H9 (cell line): Measurements from ENCODE around the gene GFER. TPM values are rescaled to one million over a fixed set of nuclear protein-coding genes. Genes with fewer than 3 reads are reported as not detected.

Experiments used
- DNase-seq: peaks from one replicate; pipeline ENCODE4 v3.0.0-alpha.2; 2017
- H2AFZ ChIP-seq: one replicate; pipeline ENCODE4 v1.6.1; 2013; ENCODE audit warnings: mild to moderate bottlenecking, low read length, control low read depth, moderate library complexity
- H2AK5ac ChIP-seq: 2 replicates; pipeline ENCODE4 v1.6.1; 2013; ENCODE audit warnings: low read length, control low read depth, mixed read lengths; ENCODE audit not compliant: insufficient read length
- H2BK120ac ChIP-seq: one replicate; pipeline ENCODE4 v1.6.1; 2013; ENCODE audit warnings: low read depth, mild to moderate bottlenecking, low read length, control low read depth, inconsistent platforms; ENCODE audit not compliant: poor library complexity, severe bottlenecking
- H2BK12ac ChIP-seq: 2 replicates; pipeline ENCODE4 v1.6.1; 2013; ENCODE audit warnings: low read length, control low read depth, mixed read lengths, low read depth; ENCODE audit not compliant: insufficient read length
- H2BK15ac ChIP-seq: 2 replicates; pipeline ENCODE4 v1.6.1; 2013; ENCODE audit warnings: low read depth, low read length, control low read depth
- H2BK20ac ChIP-seq: one replicate; pipeline ENCODE4 v1.6.1; 2013; ENCODE audit warnings: low read depth, mild to moderate bottlenecking, low read length, control low read depth, inconsistent platforms; ENCODE audit not compliant: poor library complexity, severe bottlenecking
- H2BK5ac ChIP-seq: 2 replicates; pipeline ENCODE4 v1.6.1; 2013; ENCODE audit warnings: low read length, control low read depth, mixed read lengths; ENCODE audit not compliant: insufficient read length
- H3K14ac ChIP-seq: 2 replicates; pipeline ENCODE4 v1.6.1; 2013; ENCODE audit warnings: low read length, control low read depth; ENCODE audit not compliant: insufficient read depth
- H3K18ac ChIP-seq: 2 replicates; pipeline ENCODE4 v1.6.1; 2013; ENCODE audit warnings: low read depth, mild to moderate bottlenecking, mixed read lengths, low read length, control low read depth; ENCODE audit not compliant: insufficient read length
- H3K23ac ChIP-seq: 2 replicates; pipeline ENCODE4 v1.6.1; 2013; ENCODE audit warnings: low read length, control low read depth, mixed read lengths, low read depth; ENCODE audit not compliant: insufficient read length
- H3K23me2 ChIP-seq: 2 replicates; pipeline ENCODE4 v1.6.1; 2013; ENCODE audit warnings: low read depth, mild to moderate bottlenecking, mixed read lengths, low read length, control low read depth; ENCODE audit not compliant: insufficient read length, poor library complexity, severe bottlenecking
- H3K27ac ChIP-seq: 2 replicates; pipeline ENCODE4 v1.5.1; 2013; ENCODE audit warnings: low read length, control low read depth, mixed read lengths, low read depth; ENCODE audit not compliant: insufficient read length
- H3K27me3 ChIP-seq: 2 replicates; pipeline ENCODE4 v1.6.1; 2013; ENCODE audit warnings: low read length, control low read depth, inconsistent platforms; ENCODE audit not compliant: insufficient read depth
- H3K4ac ChIP-seq: 2 replicates; pipeline ENCODE4 v1.6.1; 2013; ENCODE audit warnings: low read depth, mild to moderate bottlenecking, control low read depth, inconsistent platforms, low read length, moderate library complexity
- H3K4me1 ChIP-seq: 2 replicates; pipeline ENCODE4 v1.6.1; 2013; ENCODE audit warnings: low read length, control low read depth, inconsistent platforms; ENCODE audit not compliant: insufficient read depth
- H3K4me2 ChIP-seq: 2 replicates; pipeline ENCODE4 v1.6.1; 2013; ENCODE audit warnings: low read length, control low read depth, mixed read lengths; ENCODE audit not compliant: insufficient read length, insufficient read depth
- H3K56ac ChIP-seq: 2 replicates; pipeline ENCODE4 v1.6.1; 2013; ENCODE audit warnings: low read depth, mild to moderate bottlenecking, mixed read lengths, low read length, control low read depth; ENCODE audit not compliant: insufficient read length
- H3K79me1 ChIP-seq: 2 replicates; pipeline ENCODE4 v1.6.1; 2013; ENCODE audit warnings: low read depth, mild to moderate bottlenecking, moderate library complexity, low read length, control low read depth, inconsistent platforms; ENCODE audit not compliant: insufficient read depth, poor library complexity, severe bottlenecking
- H3K79me2 ChIP-seq: 2 replicates; pipeline ENCODE4 v1.6.1; 2013; ENCODE audit warnings: low read length, control low read depth, inconsistent platforms; ENCODE audit not compliant: insufficient read depth
- H3K9ac ChIP-seq: 2 replicates; pipeline ENCODE4 v1.6.1; 2013; ENCODE audit warnings: low read length, control low read depth, mixed read lengths; ENCODE audit not compliant: insufficient read length; ENCODE audit errors: extremely low read depth
- H3K9me3 ChIP-seq: one replicate; pipeline ENCODE4 v1.6.1; 2013; ENCODE audit warnings: low read depth, low read length, inconsistent platforms; ENCODE audit not compliant: control insufficient read depth
- H3T11ph ChIP-seq: one replicate; pipeline ENCODE4 v1.6.1; 2013; ENCODE audit warnings: mild to moderate bottlenecking, low read length, control low read depth, inconsistent platforms
- H4K20me1 ChIP-seq: one replicate; pipeline ENCODE4 v1.6.1; 2013; ENCODE audit not compliant: control insufficient read depth, insufficient read length, insufficient read depth
- H4K5ac ChIP-seq: 2 replicates; pipeline ENCODE4 v1.6.1; 2013; ENCODE audit warnings: low read depth, mild to moderate bottlenecking, mixed read lengths, low read length, control low read depth; ENCODE audit not compliant: insufficient read length
- H4K8ac ChIP-seq: replicated peaks from 2 replicates; pipeline ENCODE4 v1.6.1; 2013; ENCODE audit warnings: low read length, control low read depth, mixed read lengths, low read depth; ENCODE audit not compliant: insufficient read length
- H4K91ac ChIP-seq: 2 replicates; pipeline ENCODE4 v1.6.1; 2013; ENCODE audit warnings: low read depth, mild to moderate bottlenecking, moderate library complexity, mixed read lengths, low read length, control low read depth; ENCODE audit not compliant: insufficient read length
- H3K27ac Mint-ChIP-seq, 3 experiments: 2 replicates in 2 of 3; 3 replicates in 1 of 3; pipeline ENCODE4 v1.8.0; 2020 to 2021; ENCODE audit warnings: mixed read lengths in 3 of 3, mild to moderate bottlenecking in 1 of 3, moderate library complexity in 1 of 3
- H3K27me3 Mint-ChIP-seq: 2 replicates; pipeline ENCODE4 v1.8.0; 2021; ENCODE audit warnings: low read depth, mild to moderate bottlenecking, moderate library complexity, mixed read lengths
- H3K36me3 Mint-ChIP-seq, 3 experiments: 2 replicates in 2 of 3; 3 replicates in 1 of 3; pipeline ENCODE4 v1.8.0; 2020 to 2021; ENCODE audit warnings: low read depth in 3 of 3, mixed read lengths in 3 of 3; ENCODE audit not compliant: insufficient read depth in 1 of 3
- H3K4me1 Mint-ChIP-seq, 2 experiments: 2 replicates each; pipeline ENCODE4 v1.8.0; 2020; ENCODE audit warnings: mixed read lengths in 2 of 2
- H3K4me3 Mint-ChIP-seq, 2 experiments: 2 replicates in 1 of 2; 3 replicates in 1 of 2; pipeline ENCODE4 v1.8.0; 2020 to 2021; ENCODE audit warnings: mild to moderate bottlenecking in 2 of 2, mixed read lengths in 2 of 2, moderate library complexity in 1 of 2
- H3K9me3 Mint-ChIP-seq, 2 experiments: 2 replicates in 1 of 2; 3 replicates in 1 of 2; pipeline ENCODE4 v1.8.0; 2020; ENCODE audit warnings: mild to moderate bottlenecking in 2 of 2, mixed read lengths in 2 of 2, moderate library complexity in 1 of 2
- CTCF ChIP-seq: fragments of 200-600 bp; sonication (generic); conservative IDR thresholded peaks from 3 replicates; pipeline ENCODE4 v1.8.0; 2021; ENCODE audit warnings: antibody characterized with exemption, mild to moderate bottlenecking
- WGBS: extraction: QIAGEN DNeasy Blood & Tissue Kit; methylation state at CpG from one replicate; pipeline ENCODE4 v1.1.7; 2013; ENCODE audit warnings: missing lambda C conversion rate, low lambda C conversion rate, mixed read lengths; ENCODE audit not compliant: insufficient read length; ENCODE audit errors: extremely low coverage; 5-methylcytosine and 5-hydroxymethylcytosine counted together
- total RNA-seq: library from RNA; stranded (reverse); gene quantifications from 2 replicates; pipeline ENCODE4 v1.2.1, GENCODE V29; 2021

GFER gene
- total RNA-seq, 1 experiment from 2014 or later: 49.1 TPM

DNA sequence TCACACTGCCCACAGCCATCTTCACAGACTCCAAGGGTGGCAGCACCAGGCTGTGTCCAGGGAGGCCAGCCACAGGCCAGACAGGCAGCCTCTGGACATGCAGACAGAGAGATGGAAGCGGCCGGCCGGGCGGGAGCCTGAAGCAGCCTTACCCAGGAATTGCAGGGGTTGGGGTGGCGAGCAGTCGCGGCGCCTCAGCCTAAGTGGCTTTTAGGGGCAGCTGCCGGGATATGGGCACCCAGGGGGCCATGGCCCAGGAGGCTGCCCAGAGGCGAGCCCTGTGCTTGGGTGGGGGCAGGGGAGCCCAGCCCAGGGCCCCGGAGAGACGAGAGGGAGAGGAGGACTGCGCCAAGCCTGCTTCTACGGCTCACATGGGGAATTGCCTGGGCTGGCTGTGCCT is 41.3 kb downstream of the GFER start:
- Histone ChIP-seq H2AFZ (no peak overlapping the region), H2AK5ac (no peak overlapping the region), H3K4me2 (no peak overlapping the region), H3K56ac (no peak overlapping the region), H2BK5ac (no peak overlapping the region), H4K91ac (no peak overlapping the region), H3T11ph (no peak overlapping the region), H4K5ac (no peak overlapping the region), H2BK12ac (no peak overlapping the region), H3K23me2 (peaks cover 11% of the 10 kb centered on the region), H4K8ac (no peak overlapping the region), H3K79me1 (no peaks in the 10 kb centered on the region), H3K23ac (no peak overlapping the region), H3K14ac (no peak overlapping the region), H3K9me3 (no peaks in the 10 kb centered on the region), H3K79me2 (no peaks in the 10 kb centered on the region), H3K27ac (no peak overlapping the region), H4K20me1 (no peaks in the 10 kb centered on the region), H3K4me1 (no peaks in the 10 kb centered on the region; the same call in 1 of the 2 replicates), H3K27me3 (peaks cover 14% of the 10 kb centered on the region; the same call in 1 of the 2 replicates), H3K9ac (no peak overlapping the region), H3K18ac (no peak overlapping the region), H2BK120ac (no peak overlapping the region), H2BK20ac (no peak overlapping the region), H2BK15ac (no peak overlapping the region), H3K4ac (no peak overlapping the region)
- peaks cover 0 to 6% of the 10 kb centered on the region in 2 experiments; a peak in 3 of 5 replicates for H3K9me3 Mint-ChIP-seq
- no peak overlapping the region for H3K27ac Mint-ChIP-seq
- WGBS: no CpG with 5 or more reads among the region's 14 CpGs
- H3K27me3 Mint-ChIP-seq: peaks cover 60% of the 10 kb centered on the region
- DNase-seq: no peak
- TF ChIP-seq CTCF: no peak
- peaks cover 14 to 16% of the 10 kb centered on the region in 2 experiments for H3K4me1 Mint-ChIP-seq
- H3K36me3 Mint-ChIP-seq: no peaks in the 10 kb centered on the region
- H3K4me3 Mint-ChIP-seq: peak overlapping the region in 1 of 2 experiments; percentile 40; a peak in 2 of 5 replicates
